ENCODE data around the gene PPP3CB.

DNA sequence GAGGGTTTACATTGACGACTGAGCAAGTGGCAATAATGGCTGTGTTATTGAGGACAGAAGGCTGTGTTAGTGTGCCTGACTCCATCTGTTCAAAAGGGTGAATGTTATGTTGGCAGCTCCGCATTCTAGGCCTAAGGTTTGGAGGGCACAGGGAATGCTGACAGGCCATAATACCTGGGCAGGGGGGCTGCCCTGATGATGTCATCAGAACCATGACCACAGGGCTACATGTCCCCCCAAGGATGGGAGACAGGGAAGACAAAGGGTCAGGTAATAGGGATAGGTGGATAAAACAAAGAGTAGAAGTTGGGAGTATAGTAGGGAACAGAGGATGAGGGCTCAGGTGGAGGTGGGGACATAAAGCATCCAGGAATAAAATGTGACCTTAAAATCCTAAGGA, 1.8 kb upstream of the PPP3CB start:
- TF ChIP-seq TAF1 (IDR thresholded peaks at IDR 0.05; ENCODE audit: borderline replicate concordance, insufficient read depth, low read length): no peak
- TF ChIP-seq, protein P1, sequence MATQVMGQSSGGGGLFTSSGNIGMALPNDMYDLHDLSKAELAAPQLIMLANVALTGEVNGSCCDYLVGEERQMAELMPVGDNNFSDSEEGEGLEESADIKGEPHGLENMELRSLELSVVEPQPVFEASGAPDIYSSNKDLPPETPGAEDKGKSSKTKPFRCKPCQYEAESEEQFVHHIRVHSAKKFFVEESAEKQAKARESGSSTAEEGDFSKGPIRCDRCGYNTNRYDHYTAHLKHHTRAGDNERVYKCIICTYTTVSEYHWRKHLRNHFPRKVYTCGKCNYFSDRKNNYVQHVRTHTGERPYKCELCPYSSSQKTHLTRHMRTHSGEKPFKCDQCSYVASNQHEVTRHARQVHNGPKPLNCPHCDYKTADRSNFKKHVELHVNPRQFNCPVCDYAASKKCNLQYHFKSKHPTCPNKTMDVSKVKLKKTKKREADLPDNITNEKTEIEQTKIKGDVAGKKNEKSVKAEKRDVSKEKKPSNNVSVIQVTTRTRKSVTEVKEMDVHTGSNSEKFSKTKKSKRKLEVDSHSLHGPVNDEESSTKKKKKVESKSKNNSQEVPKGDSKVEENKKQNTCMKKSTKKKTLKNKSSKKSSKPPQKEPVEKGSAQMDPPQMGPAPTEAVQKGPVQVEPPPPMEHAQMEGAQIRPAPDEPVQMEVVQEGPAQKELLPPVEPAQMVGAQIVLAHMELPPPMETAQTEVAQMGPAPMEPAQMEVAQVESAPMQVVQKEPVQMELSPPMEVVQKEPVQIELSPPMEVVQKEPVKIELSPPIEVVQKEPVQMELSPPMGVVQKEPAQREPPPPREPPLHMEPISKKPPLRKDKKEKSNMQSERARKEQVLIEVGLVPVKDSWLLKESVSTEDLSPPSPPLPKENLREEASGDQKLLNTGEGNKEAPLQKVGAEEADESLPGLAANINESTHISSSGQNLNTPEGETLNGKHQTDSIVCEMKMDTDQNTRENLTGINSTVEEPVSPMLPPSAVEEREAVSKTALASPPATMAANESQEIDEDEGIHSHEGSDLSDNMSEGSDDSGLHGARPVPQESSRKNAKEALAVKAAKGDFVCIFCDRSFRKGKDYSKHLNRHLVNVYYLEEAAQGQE (IDR thresholded peaks at IDR 0.05; ENCODE audit: insufficient read depth in 1 of 2, low read depth in 2 of 2, low read length in 2 of 2): no peak
- TF ChIP-seq SIN3A (IDR thresholded peaks at IDR 0.05; ENCODE audit: borderline replicate concordance, insufficient read depth, low read length): no peak
- no peak for TF ChIP-seq POLR2AphosphoS5 (IDR thresholded peaks at IDR 0.05; ENCODE audit: low read depth, low read length)
